ENCODE data around the gene LIPE. TPM values are rescaled to one million over a fixed set of nuclear protein-coding genes. Genes with fewer than 3 reads are reported as not detected.

Gene LIPE
- total and polyA plus RNA-seq, 2 experiments from 2014 or later: 0.22 to 0.61 TPM

GRCh38 chr19:42422901-42423461 lies 4.2 kb downstream of the LIPE start:
- Histone ChIP-seq H4K20me1 (ENCODE audit: insufficient read depth) (no peaks in the 10 kb centered on the region), H3K36me3 (ENCODE audit: low read depth) (no peaks in the 10 kb centered on the region), H3K27me3 (replicated peaks; ENCODE audit: insufficient read depth) (no peaks in the 10 kb centered on the region), H3F3A (ENCODE audit: insufficient read depth) (no peaks in the 10 kb centered on the region), H3K4me2 (ENCODE audit: unreplicated experiment) (peak overlapping the region; percentile 62), H3K4me3 (peak overlapping the region; percentile 69), H3K79me2 (ENCODE audit: insufficient read depth) (no peaks in the 10 kb centered on the region), H3K9me2 (ENCODE audit: insufficient read depth) (no peaks in the 10 kb centered on the region), H3K9me3 (ENCODE audit: low read depth) (no peaks in the 10 kb centered on the region), H3K4me1 (ENCODE audit: insufficient read depth) (no peaks in the 10 kb centered on the region), H3K9ac (peak overlapping the region; percentile 14; the same call in 1 of the 2 replicates), H3K27ac (no peak overlapping the region), H2AFZ (peak overlapping the region; percentile 72)
- in situ Hi-C loops (cut with MboI): no loop called here
- 19 to 20% methylated on average over 38 of the region's 38 CpGs for WGBS, 2 experiments (ENCODE audit: low coverage in 1 of 2, low lambda C conversion rate in 2 of 2, missing lambda C conversion rate in 2 of 2)
- TF ChIP-seq EZH2phosphoT487 (IDR thresholded peaks at IDR 0.05; ENCODE audit: insufficient read depth, low read depth) (no peak), EZH2 (IDR thresholded peaks at IDR 0.05; ENCODE audit: insufficient read depth, poor library complexity, severe bottlenecking) (no peak)
- no peak for DNase-seq

GRCh38 chr19:42422092-42422900 lies 4.9 kb downstream of the LIPE start:
- H3K9ac ChIP-seq: no peak overlapping the region
- no peak overlapping the region for H3K27ac ChIP-seq
- H3K27me3 ChIP-seq (replicated peaks; ENCODE audit: insufficient read depth): no peaks in the 10 kb centered on the region
- no peaks in the 10 kb centered on the region for H3K9me2 ChIP-seq (ENCODE audit: insufficient read depth)
- TF ChIP-seq EZH2 (IDR thresholded peaks at IDR 0.05; ENCODE audit: insufficient read depth, poor library complexity, severe bottlenecking) (no peak), EZH2phosphoT487 (IDR thresholded peaks at IDR 0.05; ENCODE audit: insufficient read depth, low read depth) (no peak)
- H3F3A ChIP-seq (ENCODE audit: insufficient read depth): no peaks in the 10 kb centered on the region
- H3K4me1 ChIP-seq (ENCODE audit: insufficient read depth): no peaks in the 10 kb centered on the region
- H3K4me2 ChIP-seq (ENCODE audit: unreplicated experiment): no peak overlapping the region
- H3K36me3 ChIP-seq (ENCODE audit: low read depth): no peaks in the 10 kb centered on the region
- no peak for DNase-seq
- H2AFZ ChIP-seq: no peak overlapping the region; the same call in 1 of the 2 replicates
- in situ Hi-C loops (cut with MboI): no loop called here
- 81 to 86% methylated on average over 17 of the region's 17 CpGs for WGBS, 2 experiments (ENCODE audit: low coverage in 1 of 2, low lambda C conversion rate in 2 of 2, missing lambda C conversion rate in 2 of 2)
- H3K79me2 ChIP-seq (ENCODE audit: insufficient read depth): no peaks in the 10 kb centered on the region
- no peaks in the 10 kb centered on the region for H4K20me1 ChIP-seq (ENCODE audit: insufficient read depth)
- H3K9me3 ChIP-seq (ENCODE audit: low read depth): no peaks in the 10 kb centered on the region
- H3K4me3 ChIP-seq: peak overlapping the region; percentile 69; the same call in 1 of the 2 replicates

DNA sequence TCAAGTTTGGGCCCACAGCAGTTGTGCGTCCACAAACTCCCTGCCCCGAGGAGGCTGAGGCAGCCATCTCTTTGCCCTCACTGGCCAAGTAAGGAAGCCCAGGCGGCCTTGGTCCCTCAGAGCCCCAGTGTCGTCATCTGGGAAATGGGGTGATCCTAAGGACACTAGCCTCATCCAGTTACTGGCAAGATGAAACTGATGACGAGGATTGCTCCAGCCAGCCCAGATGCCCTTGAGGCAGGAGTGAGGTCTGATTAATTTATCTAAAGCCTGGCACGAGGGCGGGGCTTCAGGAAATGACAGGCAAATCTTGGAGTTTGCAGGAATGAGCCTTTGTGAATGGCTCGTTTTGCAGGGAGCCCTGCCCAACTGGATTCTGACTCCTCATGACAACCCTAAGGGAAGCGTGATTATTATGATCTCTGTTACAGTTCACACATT lies 5.6 kb downstream of the LIPE start:
- H3K9me2 ChIP-seq (ENCODE audit: insufficient read depth): no peaks in the 10 kb centered on the region
- no peaks in the 10 kb centered on the region for H3K9me3 ChIP-seq (ENCODE audit: low read depth)
- H3F3A ChIP-seq (ENCODE audit: insufficient read depth): no peaks in the 10 kb centered on the region
- no peak overlapping the region for H3K27ac ChIP-seq
- H3K27me3 ChIP-seq (replicated peaks; ENCODE audit: insufficient read depth): no peaks in the 10 kb centered on the region
- H3K36me3 ChIP-seq (ENCODE audit: low read depth): no peaks in the 10 kb centered on the region
- in situ Hi-C loops (cut with MboI): no loop called here
- H3K4me2 ChIP-seq (ENCODE audit: unreplicated experiment): no peak overlapping the region
- DNase-seq: peak; percentile 48
- H3K79me2 ChIP-seq (ENCODE audit: insufficient read depth): no peaks in the 10 kb centered on the region
- no peak overlapping the region for H3K4me3 ChIP-seq
- H3K4me1 ChIP-seq (ENCODE audit: insufficient read depth): no peaks in the 10 kb centered on the region
- WGBS, 2 experiments (ENCODE audit: low coverage in 1 of 2, low lambda C conversion rate in 2 of 2, missing lambda C conversion rate in 2 of 2): 60 to 62% methylated on average over 9 of the region's 9 CpGs
- H4K20me1 ChIP-seq (ENCODE audit: insufficient read depth): no peaks in the 10 kb centered on the region
- H3K9ac ChIP-seq: no peak overlapping the region
- TF ChIP-seq EZH2 (IDR thresholded peaks at IDR 0.05; ENCODE audit: insufficient read depth, poor library complexity, severe bottlenecking) (no peak), EZH2phosphoT487 (IDR thresholded peaks at IDR 0.05; ENCODE audit: insufficient read depth, low read depth) (no peak)
- no peak overlapping the region for H2AFZ ChIP-seq

DNA sequence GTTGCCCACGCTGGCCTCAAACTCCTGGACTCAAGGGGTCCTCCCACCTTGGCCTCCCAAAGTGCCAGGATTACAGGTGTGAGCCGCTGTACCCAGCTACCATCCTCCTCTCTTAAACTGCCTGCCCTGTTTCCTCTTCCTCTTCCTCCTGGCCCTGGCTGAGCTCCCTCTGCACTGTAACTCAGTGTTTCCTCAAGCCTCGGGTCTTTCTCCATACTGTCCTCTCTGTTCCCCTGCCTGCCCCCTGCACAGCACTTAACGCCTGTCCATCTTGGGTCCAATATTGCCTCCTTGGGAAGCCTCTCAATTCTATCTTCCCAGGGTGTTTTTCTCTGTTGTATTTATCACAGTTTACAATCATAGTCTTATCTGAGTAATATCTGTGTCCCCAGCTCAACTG lies 6.1 kb downstream of the LIPE start:
- H3K27me3 ChIP-seq (replicated peaks; ENCODE audit: insufficient read depth): no peaks in the 10 kb centered on the region
- no peaks in the 10 kb centered on the region for H4K20me1 ChIP-seq (ENCODE audit: insufficient read depth)
- no peak overlapping the region for H3K27ac ChIP-seq
- in situ Hi-C loops (cut with MboI): no loop called here
- H3K9me2 ChIP-seq (ENCODE audit: insufficient read depth): no peaks in the 10 kb centered on the region
- H3K9ac ChIP-seq: no peak overlapping the region
- 88 to 96% methylated on average over 4 of the region's 4 CpGs for WGBS, 2 experiments (ENCODE audit: low coverage in 1 of 2, low lambda C conversion rate in 2 of 2, missing lambda C conversion rate in 2 of 2)
- TF ChIP-seq EZH2phosphoT487 (IDR thresholded peaks at IDR 0.05; ENCODE audit: insufficient read depth, low read depth) (no peak), EZH2 (IDR thresholded peaks at IDR 0.05; ENCODE audit: insufficient read depth, poor library complexity, severe bottlenecking) (no peak)
- H3K4me1 ChIP-seq (ENCODE audit: insufficient read depth): no peaks in the 10 kb centered on the region
- H3K9me3 ChIP-seq (ENCODE audit: low read depth): no peaks in the 10 kb centered on the region
- no peak overlapping the region for H2AFZ ChIP-seq
- H3K36me3 ChIP-seq (ENCODE audit: low read depth): no peaks in the 10 kb centered on the region
- DNase-seq: no peak
- H3K79me2 ChIP-seq (ENCODE audit: insufficient read depth): no peaks in the 10 kb centered on the region
- H3K4me2 ChIP-seq (ENCODE audit: unreplicated experiment): no peak overlapping the region
- H3F3A ChIP-seq (ENCODE audit: insufficient read depth): no peaks in the 10 kb centered on the region
- H3K4me3 ChIP-seq: no peak overlapping the region
